Left ventricle myocardium inferior (tissue), 1 donor: ENCODE measurements around the gene GRB10. TPM values are rescaled to one million over a fixed set of nuclear protein-coding genes. Genes with fewer than 3 reads are reported as not detected.

Experiments used
- DNase-seq: peaks from one replicate; pipeline ENCODE4 v3.0.0-alpha.2; 2020
- H3K27ac ChIP-seq: fragments of 200-600 bp; replicated peaks from 2 replicates; pipeline ENCODE4 v1.8.0; 2021
- H3K27me3 ChIP-seq: fragments of 200-600 bp; 2 replicates; pipeline ENCODE4 v1.8.0; 2021; ENCODE audit warnings: low read depth
- H3K36me3 ChIP-seq: fragments of 200-600 bp; 2 replicates; pipeline ENCODE4 v1.8.0; 2021
- H3K4me1 ChIP-seq: fragments of 200-600 bp; 2 replicates; pipeline ENCODE4 v1.8.0; 2021
- H3K4me3 ChIP-seq: fragments of 200-600 bp; 2 replicates; pipeline ENCODE4 v1.8.0; 2021; ENCODE audit warnings: mild to moderate bottlenecking, moderate library complexity
- H3K9me3 ChIP-seq: fragments of 200-600 bp; replicated peaks from 2 replicates; pipeline ENCODE4 v1.8.0; 2021
- CTCF ChIP-seq: fragments of 200-600 bp; IDR thresholded peaks from 2 replicates; pipeline ENCODE4 v1.8.0; 2021; ENCODE audit warnings: antibody characterized with exemption, mild to moderate bottlenecking, borderline replicate concordance
- intact Hi-C: fragments of 100-400 bp; cut with micrococcal nuclease; formaldehyde crosslinking; loops from one replicate; pipeline ENCODE4 v1.11.0; 2022
- total RNA-seq: library from RNA; stranded (reverse); fragmentation: NEBNext Ultra II Directional; extraction: Animal tissue kit (Norgen Biotek cat#: 25700); gene quantifications from one replicate; pipeline ENCODE4 v1.2.1, GENCODE V29; 2021
- donor health status: DM: no; HTN: yes; CAD: no; lungs with severe emphysema.

The GRB10 gene
- total RNA-seq, 1 donor from 2014 or later: 40.6 TPM

GRCh38 chr7:50540785-50541579 lies 241.7 kb downstream of the GRB10 start:
- TF ChIP-seq CTCF: no peak
- H3K27me3 ChIP-seq: peaks cover 20% of the 10 kb centered on the region
- H3K4me1 ChIP-seq: no peaks in the 10 kb centered on the region
- no peaks in the 10 kb centered on the region for H3K36me3 ChIP-seq
- H3K27ac ChIP-seq: no peak overlapping the region
- intact Hi-C loops: no loop called here
- no peaks in the 10 kb centered on the region for H3K9me3 ChIP-seq
- H3K4me3 ChIP-seq: no peak overlapping the region
- DNase-seq: no peak

Other genes starting within 250 kb of the GRB10 start
- gene DDC, start 217.5 kb downstream of the GRB10 start, total RNA-seq: not detected